ENCODE measurements around the gene KCTD12.

Gene KCTD12

GRCh38 chr13:76886005-76886291 lies 257 bp downstream of the KCTD12 start:
- DNase-seq, result no peak

- DNase-seq, result no peak
Observed at GRCh38 chr13:76885203-76886004, 801 bp downstream of the KCTD12 start.

- no peak for DNase-seq
Observed at GRCh38 chr13:76884907-76885202, 1.4 kb downstream of the KCTD12 start.

DNA sequence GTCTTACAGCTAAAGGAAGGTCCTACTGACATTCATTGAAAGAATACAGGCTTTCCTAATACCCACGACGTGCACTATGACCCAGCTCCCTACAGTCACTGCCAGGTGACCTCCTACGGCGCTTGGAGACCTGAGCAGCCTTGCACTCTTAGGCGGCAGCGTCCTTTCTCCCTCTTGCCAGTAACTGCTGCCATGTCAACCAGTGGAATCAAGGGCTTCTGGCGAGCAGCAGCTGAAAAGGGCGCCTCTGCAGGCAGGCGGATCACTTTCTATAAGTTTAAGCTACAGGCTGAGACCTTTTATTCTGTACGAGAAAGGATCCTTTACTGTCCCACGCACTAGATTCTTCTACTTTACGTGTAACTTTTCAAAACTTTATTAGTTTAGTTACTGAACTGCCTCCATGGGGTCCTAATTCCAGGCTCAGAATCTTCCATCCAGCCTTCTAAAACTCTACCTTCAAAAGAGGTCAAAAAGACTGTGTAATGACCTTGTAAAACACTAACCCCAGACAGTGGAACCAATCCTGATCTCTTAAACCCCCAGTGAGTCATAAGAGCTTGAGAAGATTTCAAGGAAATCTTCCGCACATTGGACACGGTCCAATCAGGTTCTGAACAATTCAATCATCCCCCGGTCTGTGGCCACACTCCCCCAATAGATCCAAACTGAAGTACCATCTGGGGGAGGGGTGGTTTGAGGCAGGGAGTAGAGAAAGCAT lies 1.9 kb downstream of the KCTD12 start:
- no peak for DNase-seq

- DNase-seq, result no peak
Observed at GRCh38 chr13:76883236-76883635, 3.0 kb downstream of the KCTD12 start.

DNA sequence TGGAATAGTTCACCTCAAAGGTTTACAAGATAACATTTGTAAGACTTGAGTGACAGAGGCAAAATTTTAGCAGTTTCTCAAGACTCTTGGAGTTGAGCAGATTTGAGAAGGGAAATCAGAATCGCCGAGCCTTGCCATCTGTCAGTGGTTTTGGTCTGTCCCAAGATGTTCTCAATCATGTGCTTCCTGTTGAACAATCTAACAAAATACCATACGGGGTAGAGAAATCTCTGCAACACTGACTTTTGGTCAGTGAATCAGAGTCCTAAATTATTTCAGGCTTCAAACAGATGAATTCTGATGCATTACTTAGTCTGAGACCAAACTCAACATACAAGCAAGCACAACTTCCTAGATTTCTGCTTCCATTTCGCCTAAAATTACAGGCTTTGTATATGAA lies 3.8 kb downstream of the KCTD12 start:
- DNase-seq, result no peak

DNA sequence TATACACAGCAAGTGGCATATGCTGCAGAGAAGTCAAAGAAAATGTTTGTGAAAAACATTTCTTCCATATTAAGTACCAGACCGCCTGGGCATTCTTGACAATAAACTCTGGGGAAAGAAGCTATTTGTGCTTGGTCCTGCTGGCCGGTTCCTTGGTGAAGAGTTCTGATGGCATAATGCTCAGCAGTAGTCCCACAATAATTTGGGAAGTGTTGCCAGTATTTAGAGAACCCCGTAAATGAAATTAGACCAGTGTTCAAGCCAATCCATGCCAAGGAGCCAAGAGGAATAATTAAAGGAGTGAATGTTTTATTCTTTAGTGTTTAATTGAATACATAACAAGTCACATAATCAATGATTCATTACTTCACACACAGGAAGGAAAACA lies 6.3 kb downstream of the KCTD12 start:
- DNase-seq, result no peak

- DNase-seq, result no peak
Observed at GRCh38 chr13:76879203-76879882, 6.9 kb downstream of the KCTD12 start.

DNA sequence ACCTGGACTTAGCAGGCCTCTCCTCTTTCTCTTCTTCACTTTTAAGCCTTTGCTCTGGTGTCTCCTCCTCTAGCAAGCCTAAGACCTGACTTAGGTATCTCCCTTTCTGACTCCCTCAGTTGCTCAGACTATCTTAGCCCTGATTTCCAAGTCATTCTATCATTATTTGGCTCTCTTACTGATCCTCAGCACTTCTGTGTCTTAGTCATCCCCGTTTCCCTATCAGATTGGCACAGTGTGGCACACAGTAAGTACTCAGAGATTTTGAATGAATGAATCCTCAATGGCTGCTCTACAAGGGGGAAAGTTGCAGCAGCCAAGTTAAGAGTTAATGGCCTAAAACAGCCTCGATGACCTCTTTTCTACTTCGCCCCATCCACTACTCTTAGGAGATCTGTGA lies 8.2 kb downstream of the KCTD12 start:
- DNase-seq, result no peak

GRCh38 chr13:76875271-76875815 lies 10.9 kb downstream of the KCTD12 start:
- DNase-seq, result no peak

DNA sequence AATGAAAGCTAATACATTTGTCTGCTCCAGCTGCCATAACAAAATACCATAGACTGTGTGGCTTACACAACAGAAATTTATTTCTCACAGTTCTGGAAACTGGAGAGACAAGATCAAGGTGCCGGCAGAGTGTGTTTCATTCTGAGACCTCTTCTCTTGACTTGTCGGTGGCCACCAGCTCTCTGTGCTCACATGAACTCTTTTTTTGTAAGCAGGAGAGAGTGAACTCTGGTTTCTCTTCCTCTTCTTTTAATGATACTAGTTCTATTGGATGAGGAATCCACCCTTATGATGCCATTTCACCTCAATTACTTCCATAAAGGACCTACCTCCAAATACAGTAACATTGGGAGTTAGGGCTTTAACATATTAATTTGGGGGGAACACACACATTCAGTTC lies 11.7 kb downstream of the KCTD12 start:
- DNase-seq, result no peak

DNA sequence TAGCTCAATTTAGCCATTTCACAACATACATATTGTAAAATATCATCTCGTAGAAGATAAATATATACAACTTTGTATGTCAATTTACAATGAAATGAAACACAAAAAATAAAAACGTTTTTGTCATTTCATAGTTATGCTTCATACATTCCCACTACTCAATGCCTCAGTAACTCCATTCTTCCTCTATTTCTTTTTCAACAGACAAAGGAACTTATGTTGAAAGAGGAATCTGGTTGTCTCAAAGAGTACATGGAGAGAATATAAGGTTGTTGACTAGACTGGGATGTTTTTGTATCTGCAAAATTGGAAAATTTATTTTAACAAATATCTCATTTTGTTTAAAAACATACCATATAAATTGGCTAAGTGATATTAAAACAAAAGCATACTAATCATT lies 12.8 kb downstream of the KCTD12 start:
- no peak for DNase-seq

DNA sequence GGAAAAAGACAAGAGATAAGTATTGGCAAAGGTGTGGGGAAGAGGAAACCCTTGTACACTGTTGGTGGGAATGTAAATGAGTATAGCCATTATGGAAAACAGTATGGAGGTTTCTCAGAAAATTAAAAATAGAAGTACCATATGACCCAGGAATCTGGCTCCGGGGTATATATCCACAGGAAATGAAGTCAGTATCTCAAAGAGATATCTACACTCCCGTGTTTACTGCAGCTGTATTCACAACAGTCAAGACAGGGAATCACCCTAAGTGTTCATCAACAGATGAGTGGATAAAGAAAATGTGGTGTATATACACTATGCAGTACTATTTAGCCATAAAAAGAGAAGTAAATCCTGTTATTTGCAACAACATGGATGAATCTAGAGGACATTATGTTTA lies 13.5 kb downstream of the KCTD12 start:
- no peak for DNase-seq

DNA sequence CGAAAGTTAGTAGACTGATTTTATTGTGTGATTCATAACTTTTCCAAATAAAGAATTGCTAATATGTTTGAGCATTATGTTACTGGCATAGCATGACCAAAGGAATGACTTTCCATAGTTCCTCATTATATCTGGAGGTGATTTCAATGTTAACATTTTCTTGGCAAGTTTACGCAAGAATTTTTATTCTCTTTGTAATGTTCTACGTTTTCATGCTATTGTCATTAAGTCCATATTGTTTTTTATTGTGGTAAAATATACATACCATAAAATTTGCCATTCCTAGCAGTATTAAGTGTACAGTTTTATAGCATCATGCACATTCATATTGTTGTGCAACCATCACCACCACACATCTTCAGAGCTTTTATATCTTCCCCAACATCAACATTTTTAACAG lies 14.8 kb downstream of the KCTD12 start:
- no peak for DNase-seq

- no peak for DNase-seq
Observed at GRCh38 chr13:76868371-76868770, 17.8 kb downstream of the KCTD12 start.

GRCh38 chr13:76865996-76866503 lies 20.2 kb downstream of the KCTD12 start:
- no peak for DNase-seq

DNA sequence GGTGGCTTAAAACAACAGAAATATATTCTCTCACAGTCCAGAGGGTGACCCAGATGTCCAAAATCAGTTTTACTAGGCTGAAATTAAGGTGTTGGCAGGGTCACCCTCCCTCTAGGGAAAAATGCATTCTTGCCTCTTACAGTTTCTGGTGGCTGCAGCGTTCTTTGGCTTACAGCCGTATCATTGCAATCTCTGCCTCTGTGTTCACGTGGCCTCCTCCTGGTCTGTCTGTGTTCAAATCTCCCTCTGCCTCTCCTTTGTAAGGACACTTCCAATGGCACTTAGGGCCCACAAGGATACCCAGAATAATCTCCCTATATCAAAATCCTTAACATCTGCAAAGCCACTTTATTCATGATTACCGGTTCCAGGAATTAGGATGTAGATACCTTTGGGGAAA lies 21.1 kb downstream of the KCTD12 start:
- DNase-seq, result no peak

GRCh38 chr13:76864259-76864658 lies 21.9 kb downstream of the KCTD12 start:
- no peak for DNase-seq

GRCh38 chr13:76863022-76863421 lies 23.2 kb downstream of the KCTD12 start:
- DNase-seq, result no peak

DNA sequence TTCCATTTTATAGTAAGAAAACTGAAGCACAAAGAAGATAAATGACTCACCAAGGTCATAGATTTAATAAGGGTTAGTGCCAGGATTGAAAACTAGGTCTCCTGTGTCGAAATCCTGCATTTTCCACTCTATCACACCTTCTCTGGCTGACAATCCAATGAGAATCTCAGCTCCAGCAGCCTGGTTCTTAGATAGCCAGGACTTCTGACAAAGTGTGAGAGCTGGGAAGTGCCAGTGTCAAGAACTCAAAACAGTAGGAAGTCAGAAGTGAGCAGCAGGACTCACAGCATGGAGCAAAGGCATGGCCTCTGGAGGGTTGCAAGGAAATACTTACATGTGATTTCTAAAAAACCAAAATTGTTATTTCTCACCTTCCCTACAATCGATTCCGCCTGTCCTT lies 24.3 kb downstream of the KCTD12 start:
- DNase-seq, result no peak

DNA sequence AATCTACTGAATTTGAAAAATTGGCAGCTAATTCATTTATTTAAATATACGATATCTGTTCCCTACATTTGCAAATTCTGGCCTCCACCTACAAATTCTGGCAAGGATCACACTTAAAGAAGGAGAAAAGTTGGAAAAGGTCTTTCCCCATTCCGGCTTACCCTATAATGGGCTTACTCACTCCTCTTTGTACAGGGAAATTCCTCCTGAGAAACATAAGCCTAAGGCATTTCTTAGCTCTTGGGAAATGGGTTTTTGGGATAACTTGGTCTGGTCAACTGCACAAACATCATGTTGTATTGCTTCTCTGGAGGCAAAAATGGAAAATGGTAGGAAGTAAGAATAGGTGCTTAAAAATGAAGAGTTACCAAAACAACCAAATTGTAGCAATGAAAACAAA lies 25.5 kb downstream of the KCTD12 start:
- DNase-seq, result no peak

GRCh38 chr13:76854894-76855293 lies 31.3 kb downstream of the KCTD12 start:
- no peak for DNase-seq

DNA sequence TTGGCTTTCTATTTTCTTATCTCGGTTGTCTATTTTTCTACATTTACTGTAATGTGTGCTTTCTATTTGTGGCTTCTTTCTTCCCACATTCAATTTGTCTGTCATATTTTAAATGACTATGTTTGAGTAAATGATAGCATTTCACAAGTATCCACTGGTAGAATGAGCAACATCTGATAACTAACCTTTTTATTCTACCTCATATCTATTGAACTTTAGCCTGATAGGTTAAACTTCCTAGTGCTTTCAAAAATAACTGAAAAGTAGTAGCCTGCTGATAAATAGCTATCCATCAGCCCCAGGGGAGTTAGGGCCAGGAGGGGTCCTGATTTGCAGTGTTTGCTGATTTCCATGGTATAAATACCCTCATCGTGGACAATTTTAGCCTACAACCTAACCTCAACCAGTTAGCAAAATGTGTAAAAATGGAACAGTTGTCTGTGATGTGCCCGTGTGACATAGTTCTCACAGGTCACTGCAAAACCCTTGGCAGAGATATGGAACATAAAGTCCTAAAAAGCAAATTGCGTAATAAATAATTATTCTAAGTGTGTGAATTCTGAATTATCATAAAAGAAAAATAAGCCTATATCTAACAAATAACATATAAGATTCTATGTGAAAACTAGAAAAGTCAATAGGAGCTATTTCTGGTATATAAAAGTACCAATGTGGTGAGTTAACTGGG lies 32.1 kb downstream of the KCTD12 start:
- no peak for DNase-seq
